OCI-LY3 (cell line): ENCODE results near the gene BAZ2B.

Experiments used
- H2AFZ ChIP-seq: fragments of 200-600, 300-600 bp; shearing (Covaris generic); 2 replicates; pipeline ENCODE4 v1.6.0; 2014; ENCODE audit warnings: antibody characterized with exemption, low read depth, low read length
- H3K27ac ChIP-seq: fragments of 200-600, 300-600 bp; sonication (generic); 2 replicates; pipeline ENCODE4 v1.5.1; 2014; ENCODE audit warnings: mild to moderate bottlenecking, low read length, moderate library complexity, mixed read lengths
- H3K27me3 ChIP-seq: fragments of 200-600, 300-600 bp; sonication (generic); 2 replicates; pipeline ENCODE4 v1.6.1; 2014; ENCODE audit warnings: low read depth, low read length, mixed read lengths
- H3K36me3 ChIP-seq: fragments of 200-600, 300-600 bp; sonication (generic); replicated peaks from 2 replicates; pipeline ENCODE3; 2014; ENCODE audit warnings: low read depth, low read length, mixed read lengths
- H3K4me1 ChIP-seq: fragments of 300-600, 200-600 bp; sonication (generic); 2 replicates; pipeline ENCODE4 v1.6.1; 2014; ENCODE audit warnings: low read length, mixed read lengths
- H3K4me2 ChIP-seq: fragments of 200-600, 300-600 bp; sonication (generic); 2 replicates; pipeline ENCODE4 v1.6.1; 2014; ENCODE audit warnings: low read length, mixed read lengths
- H3K4me3 ChIP-seq: fragments of 300-600, 200-600 bp; sonication (generic); 2 replicates; pipeline ENCODE4 v1.5.1; 2014; ENCODE audit warnings: antibody characterized with exemption, mild to moderate bottlenecking, low read length, moderate library complexity
- H3K79me2 ChIP-seq: fragments of 300-600, 200-600 bp; shearing (Covaris generic); 2 replicates; pipeline ENCODE4 v1.6.1; 2014; ENCODE audit warnings: mild to moderate bottlenecking, low read length, mixed read lengths
- H3K9ac ChIP-seq: fragments of 300-600, 200-600 bp; shearing (Covaris generic); 2 replicates; pipeline ENCODE4 v1.6.0; 2014; ENCODE audit warnings: mild to moderate bottlenecking, low read length, moderate library complexity
- H3K9me3 ChIP-seq: fragments of 200-600, 300-600 bp; shearing (Covaris generic); 2 replicates; pipeline ENCODE4 v1.6.1; 2014; ENCODE audit warnings: low read length, mixed read lengths; ENCODE audit not compliant: insufficient read depth
- H4K20me1 ChIP-seq: fragments of 200-600, 300-600 bp; sonication (generic); 2 replicates; pipeline ENCODE4 v1.6.1; 2016; ENCODE audit warnings: low read length, mixed read lengths; ENCODE audit not compliant: insufficient read depth
- EZH2phosphoT487 ChIP-seq: fragments of 200-600 bp; shearing (Covaris generic); IDR thresholded peaks from 2 replicates; pipeline ENCODE4 v1.6.1; 2018; ENCODE audit warnings: antibody characterized with exemption, mixed run types, low read depth
- TF ChIP-seq, protein P1 (sequence below): fragments of 200-600, 300-600 bp; sonication (generic); IDR thresholded peaks from 2 replicates; pipeline ENCODE4 v1.5.1; 2014; ENCODE audit warnings: antibody characterized with exemption, low read length, low read depth

The BAZ2B gene

DNA sequence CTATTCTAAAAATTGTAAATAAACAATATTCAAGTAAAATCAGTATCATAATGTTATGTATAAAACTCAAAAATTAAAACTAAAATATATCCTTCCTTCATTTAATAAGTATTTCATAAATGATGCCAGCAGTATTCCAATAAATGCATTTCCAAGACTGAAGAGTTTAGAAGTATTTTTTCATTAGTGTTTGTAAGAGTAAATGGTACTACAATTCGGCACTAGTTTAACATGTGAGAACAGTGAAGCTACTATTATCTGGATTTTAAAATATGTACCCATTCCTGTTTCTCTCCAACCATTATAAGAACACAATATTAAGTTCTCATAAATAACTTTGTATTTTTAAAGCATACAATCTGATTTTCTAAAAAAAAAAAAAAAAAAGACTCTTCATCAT is 3.3 kb downstream of the BAZ2B start:
- H3K36me3 ChIP-seq, result no peaks in the 10 kb centered on the region
- no peak overlapping the region for H3K27ac ChIP-seq
- no peaks in the 10 kb centered on the region for H3K9me3 ChIP-seq
- H3K4me3 ChIP-seq, result no peak overlapping the region
- no peak overlapping the region for H2AFZ ChIP-seq
- no peaks in the 10 kb centered on the region for H4K20me1 ChIP-seq
- no peaks in the 10 kb centered on the region for H3K79me2 ChIP-seq
- peaks cover 9% of the 10 kb centered on the region for H3K4me1 ChIP-seq
- H3K27me3 ChIP-seq, result peaks cover 4% of the 10 kb centered on the region; the same call in 1 of the 2 replicates
- no peak for TF ChIP-seq EZH2phosphoT487
- H3K9ac ChIP-seq, result no peak overlapping the region
- no peak overlapping the region for H3K4me2 ChIP-seq

DNA sequence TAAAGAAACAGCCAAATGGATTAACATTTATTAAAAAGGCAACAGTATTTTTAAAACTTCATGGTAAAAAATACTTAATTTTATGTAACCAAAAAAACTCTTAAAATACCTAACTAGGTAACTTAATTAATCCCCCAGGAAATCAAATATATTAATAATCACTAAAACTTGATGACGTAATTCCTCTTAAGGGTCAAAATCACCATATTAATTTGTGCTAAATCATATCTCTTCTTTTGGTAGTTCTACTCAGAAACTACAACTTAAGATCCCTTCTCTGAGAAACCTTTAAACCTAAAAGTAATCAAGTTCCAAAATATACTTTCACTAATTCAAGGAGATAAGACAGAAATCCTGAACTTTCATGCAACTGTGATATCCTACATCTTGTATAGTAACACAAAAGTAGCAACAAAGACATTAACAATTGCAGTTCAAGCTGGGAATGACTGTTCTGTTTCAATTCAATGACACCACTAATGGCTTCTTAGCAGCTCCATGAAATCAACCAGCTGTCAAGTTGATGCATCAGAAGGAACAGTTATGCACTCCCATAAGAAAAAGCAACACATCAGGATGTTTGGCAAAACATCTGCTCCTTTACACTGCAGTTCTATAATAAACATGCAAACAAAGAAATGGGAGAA is 4.0 kb downstream of the BAZ2B start:
- Histone ChIP-seq H3K4me3 (no peak overlapping the region), H3K4me1 (peaks cover 9% of the 10 kb centered on the region), H3K4me2 (no peak overlapping the region), H4K20me1 (no peaks in the 10 kb centered on the region), H3K9ac (no peak overlapping the region), H3K36me3 (no peaks in the 10 kb centered on the region), H3K79me2 (no peaks in the 10 kb centered on the region), H3K9me3 (no peaks in the 10 kb centered on the region), H3K27me3 (peaks cover 4% of the 10 kb centered on the region; the same call in 1 of the 2 replicates), H2AFZ (no peak overlapping the region), H3K27ac (no peak overlapping the region)
- no peak for TF ChIP-seq EZH2phosphoT487
- TF ChIP-seq, protein P1, sequence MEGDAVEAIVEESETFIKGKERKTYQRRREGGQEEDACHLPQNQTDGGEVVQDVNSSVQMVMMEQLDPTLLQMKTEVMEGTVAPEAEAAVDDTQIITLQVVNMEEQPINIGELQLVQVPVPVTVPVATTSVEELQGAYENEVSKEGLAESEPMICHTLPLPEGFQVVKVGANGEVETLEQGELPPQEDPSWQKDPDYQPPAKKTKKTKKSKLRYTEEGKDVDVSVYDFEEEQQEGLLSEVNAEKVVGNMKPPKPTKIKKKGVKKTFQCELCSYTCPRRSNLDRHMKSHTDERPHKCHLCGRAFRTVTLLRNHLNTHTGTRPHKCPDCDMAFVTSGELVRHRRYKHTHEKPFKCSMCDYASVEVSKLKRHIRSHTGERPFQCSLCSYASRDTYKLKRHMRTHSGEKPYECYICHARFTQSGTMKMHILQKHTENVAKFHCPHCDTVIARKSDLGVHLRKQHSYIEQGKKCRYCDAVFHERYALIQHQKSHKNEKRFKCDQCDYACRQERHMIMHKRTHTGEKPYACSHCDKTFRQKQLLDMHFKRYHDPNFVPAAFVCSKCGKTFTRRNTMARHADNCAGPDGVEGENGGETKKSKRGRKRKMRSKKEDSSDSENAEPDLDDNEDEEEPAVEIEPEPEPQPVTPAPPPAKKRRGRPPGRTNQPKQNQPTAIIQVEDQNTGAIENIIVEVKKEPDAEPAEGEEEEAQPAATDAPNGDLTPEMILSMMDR, result no peak

DNA sequence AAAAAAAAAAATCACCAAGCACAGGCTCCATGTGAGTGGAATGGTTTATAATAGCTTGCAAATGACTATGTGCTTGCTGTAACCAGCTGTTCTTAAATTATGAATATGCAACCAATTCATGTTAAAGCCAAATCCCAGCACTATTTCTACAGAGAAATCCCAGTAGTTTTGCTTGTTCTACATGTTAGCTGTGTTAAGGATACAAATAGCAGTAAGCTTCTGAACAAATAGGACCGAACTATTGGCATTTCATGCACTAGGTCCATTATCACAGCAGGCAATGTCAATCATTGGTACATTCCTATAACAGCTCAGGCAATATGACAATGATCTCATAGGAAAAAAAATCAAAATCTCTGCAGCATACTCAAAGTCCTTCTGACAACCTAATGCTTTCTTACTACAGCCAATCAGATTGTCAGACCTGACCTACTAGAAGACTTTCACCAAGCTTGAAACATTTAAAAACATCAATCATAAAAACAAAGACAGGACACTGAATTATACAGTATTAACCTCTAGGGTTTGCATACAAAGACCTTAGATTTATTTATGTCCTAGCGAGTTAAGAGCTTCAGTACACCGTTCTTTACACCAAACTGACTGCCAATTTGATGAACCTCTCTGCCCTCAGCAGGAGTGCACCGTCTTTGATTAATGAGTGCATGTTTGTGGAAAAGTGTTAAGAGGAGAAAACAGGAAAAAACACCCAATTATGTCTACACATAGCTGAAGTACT is 6.4 kb downstream of the BAZ2B start:
- no peaks in the 10 kb centered on the region for H3K9me3 ChIP-seq
- H2AFZ ChIP-seq, result no peak overlapping the region
- H3K27ac ChIP-seq, result no peak overlapping the region
- no peaks in the 10 kb centered on the region for H3K36me3 ChIP-seq
- TF ChIP-seq EZH2phosphoT487, result no peak
- TF ChIP-seq, protein P1, result no peak
- H4K20me1 ChIP-seq, result no peaks in the 10 kb centered on the region
- peaks cover 5% of the 10 kb centered on the region; the same call in 1 of the 2 replicates for H3K4me1 ChIP-seq
- no peak overlapping the region for H3K4me3 ChIP-seq
- H3K27me3 ChIP-seq, result no peaks in the 10 kb centered on the region
- H3K79me2 ChIP-seq, result no peaks in the 10 kb centered on the region
- H3K4me2 ChIP-seq, result no peak overlapping the region
- no peak overlapping the region for H3K9ac ChIP-seq

DNA sequence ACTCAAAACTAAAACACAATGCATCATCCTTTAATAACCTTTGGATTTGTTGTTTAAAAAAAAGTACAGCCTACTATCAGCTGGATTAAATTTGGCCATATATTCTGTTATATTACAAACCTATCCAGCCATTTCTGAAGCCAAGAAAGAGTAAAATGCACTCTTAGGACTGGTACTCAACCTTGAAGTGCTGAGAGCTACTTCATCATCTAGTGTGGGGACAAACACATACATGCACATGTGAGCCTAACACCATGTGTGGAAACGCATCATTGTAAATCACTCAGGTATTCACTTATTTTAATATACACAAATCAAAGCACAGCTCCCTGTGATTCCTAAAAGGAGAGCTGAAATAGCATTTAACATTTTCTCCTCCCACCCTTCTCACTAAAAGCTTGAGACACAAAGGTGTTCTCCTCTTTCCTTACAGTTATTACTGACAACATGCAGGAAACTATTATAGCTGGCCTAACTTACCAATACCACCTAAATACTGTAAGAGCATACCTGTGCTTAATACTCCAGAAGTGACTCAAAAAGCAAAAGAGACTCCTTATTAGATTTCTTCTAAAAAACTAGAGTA is 7.5 kb downstream of the BAZ2B start:
- H3K9ac ChIP-seq, result no peak overlapping the region
- no peak overlapping the region for H2AFZ ChIP-seq
- no peaks in the 10 kb centered on the region for H3K9me3 ChIP-seq
- H3K79me2 ChIP-seq, result no peaks in the 10 kb centered on the region
- H3K27ac ChIP-seq, result no peak overlapping the region
- no peaks in the 10 kb centered on the region for H4K20me1 ChIP-seq
- no peaks in the 10 kb centered on the region for H3K36me3 ChIP-seq
- TF ChIP-seq EZH2phosphoT487, result no peak
- TF ChIP-seq, protein P1, result no peak
- H3K27me3 ChIP-seq, result no peaks in the 10 kb centered on the region
- H3K4me2 ChIP-seq, result no peak overlapping the region
- no peak overlapping the region for H3K4me3 ChIP-seq
- H3K4me1 ChIP-seq, result no peaks in the 10 kb centered on the region
